Neuronal stem cell (in vitro differentiated cells): Measurements from ENCODE around the gene FLRT3.

Experiments
- DNase-seq: peaks from one replicate; pipeline ENCODE4 v3.0.0-alpha.2; 2013; ENCODE audit warnings: low spot score
- H2AFZ ChIP-seq: one replicate; pipeline ENCODE4 v1.6.1; 2013; ENCODE audit warnings: mild to moderate bottlenecking, low read length, inconsistent platforms
- H2AK5ac ChIP-seq: 2 replicates; pipeline ENCODE4 v1.6.1; 2013; ENCODE audit warnings: low read depth, mild to moderate bottlenecking, inconsistent platforms, low read length, moderate library complexity, mixed read lengths
- H2BK120ac ChIP-seq: 2 replicates; pipeline ENCODE4 v1.6.1; 2013; ENCODE audit warnings: low read depth, mild to moderate bottlenecking, inconsistent platforms, low read length, moderate library complexity, mixed read lengths
- H2BK12ac ChIP-seq: one replicate; pipeline ENCODE4 v1.6.1; 2013; ENCODE audit warnings: low read length, inconsistent platforms
- H2BK15ac ChIP-seq: 2 replicates; pipeline ENCODE4 v1.6.1; 2013; ENCODE audit warnings: mild to moderate bottlenecking, low read length, inconsistent platforms, mixed read lengths
- H2BK5ac ChIP-seq: one replicate; pipeline ENCODE4 v1.6.1; 2013; ENCODE audit warnings: inconsistent platforms, mild to moderate bottlenecking, low read length, moderate library complexity
- H3K14ac ChIP-seq: one replicate; pipeline ENCODE4 v1.6.1; 2013; ENCODE audit warnings: low read length, inconsistent platforms
- H3K18ac ChIP-seq: 2 replicates; pipeline ENCODE4 v1.6.1; 2013; ENCODE audit warnings: low read length, inconsistent platforms
- H3K23ac ChIP-seq: 2 replicates; pipeline ENCODE4 v1.6.1; 2013; ENCODE audit warnings: low read depth, mild to moderate bottlenecking, mixed read lengths, low read length, inconsistent platforms; ENCODE audit not compliant: poor library complexity
- H3K27ac ChIP-seq: replicated peaks from 3 replicates; pipeline ENCODE4 v1.5.1; 2013; ENCODE audit warnings: low read length, inconsistent platforms
- H3K27me3 ChIP-seq, 3 experiments: 2 replicates each; pipeline ENCODE4 v1.6.1; 2013; ENCODE audit warnings: low read length in 3 of 3, mild to moderate bottlenecking in 2 of 3, inconsistent platforms in 1 of 3, low read depth in 1 of 3, mixed read lengths in 1 of 3, moderate library complexity in 1 of 3; ENCODE audit not compliant: control insufficient read depth in 3 of 3, insufficient read depth in 3 of 3
- H3K36me3 ChIP-seq, 2 donors: replicated peaks in 1 of 2; 2 replicates each; pipeline ENCODE4 v1.6.1; 2013; ENCODE audit warnings: low read length in 2 of 2; ENCODE audit not compliant: control insufficient read depth in 2 of 2, insufficient read depth in 2 of 2
- H3K4ac ChIP-seq: 2 replicates; pipeline ENCODE4 v1.6.1; 2013; ENCODE audit warnings: inconsistent platforms, mild to moderate bottlenecking, low read length, moderate library complexity
- H3K4me1 ChIP-seq, 2 donors: 1 replicate in 1 of 2; 2 replicates in 1 of 2; pipeline ENCODE4 v1.6.1; 2013; ENCODE audit warnings: low read length in 2 of 2, low read depth in 1 of 2; ENCODE audit not compliant: control insufficient read depth in 2 of 2, insufficient read depth in 1 of 2
- H3K4me2 ChIP-seq: one replicate; pipeline ENCODE4 v1.6.1; 2013; ENCODE audit warnings: mild to moderate bottlenecking, low read length, inconsistent platforms; ENCODE audit not compliant: insufficient read depth, poor library complexity, severe bottlenecking
- H3K4me3 ChIP-seq, 2 donors: 2 replicates each; pipeline ENCODE4 v1.5.1; 2013; ENCODE audit warnings: low read length in 2 of 2, mild to moderate bottlenecking in 2 of 2, inconsistent platforms in 1 of 2, moderate library complexity in 1 of 2
- H3K79me1 ChIP-seq: one replicate; pipeline ENCODE4 v1.6.1; 2013; ENCODE audit warnings: low read depth, mild to moderate bottlenecking, inconsistent platforms, low read length, moderate library complexity
- H3K9ac ChIP-seq: one replicate; pipeline ENCODE4 v1.6.1; 2013; ENCODE audit warnings: mild to moderate bottlenecking, low read depth, low read length, inconsistent platforms; ENCODE audit not compliant: poor library complexity
- H3K9me3 ChIP-seq, 2 donors: replicated peaks in 1 of 2; 2 replicates each; pipeline versions ENCODE3 to v1.6.1; 2013; ENCODE audit warnings: low read length in 2 of 2, mild to moderate bottlenecking in 2 of 2, inconsistent platforms in 1 of 2, low read depth in 1 of 2, mixed read lengths in 1 of 2, moderate library complexity in 1 of 2; ENCODE audit not compliant: control insufficient read depth in 2 of 2, insufficient read depth in 1 of 2
- H4K8ac ChIP-seq: one replicate; pipeline ENCODE4 v1.6.1; 2013; ENCODE audit warnings: low read depth, mild to moderate bottlenecking, inconsistent platforms, low read length, moderate library complexity
- H4K91ac ChIP-seq: one replicate; pipeline ENCODE4 v1.6.1; 2013; ENCODE audit warnings: low read length, low read depth, mild to moderate bottlenecking, inconsistent platforms; ENCODE audit not compliant: poor library complexity
- WGBS, 2 donors: extraction: QIAGEN DNeasy Blood & Tissue Kit; methylation state at CpG; one replicate each; pipeline ENCODE4 v1.1.7; 2013; ENCODE audit warnings: missing lambda C conversion rate in 2 of 2, mixed read lengths in 1 of 2; ENCODE audit not compliant: insufficient read length in 2 of 2, insufficient replicate concordance in 1 of 2; ENCODE audit errors: extremely low coverage in 2 of 2; 5-methylcytosine and 5-hydroxymethylcytosine counted together

FLRT3 gene

GRCh38 chr20:14303106-14303505 is 34.3 kb downstream of the FLRT3 start:
- no peak overlapping the region for H2BK12ac ChIP-seq
- no peak overlapping the region for H3K23ac ChIP-seq
- WGBS, 2 donors: no CpG with 5 or more reads among the region's 6 CpGs
- peaks cover 0 to 85% (median 0%) of the 10 kb centered on the region in 3 experiments for H3K27me3 ChIP-seq
- H3K79me1 ChIP-seq: no peaks in the 10 kb centered on the region
- no peak overlapping the region for H2BK5ac ChIP-seq
- DNase-seq: no peak
- H4K91ac ChIP-seq: no peak overlapping the region
- peaks cover 0 to 8% of the 10 kb centered on the region in 2 donors for H3K4me1 ChIP-seq
- H3K27ac ChIP-seq: no peak overlapping the region
- no peak overlapping the region for H3K18ac ChIP-seq
- no peak overlapping the region for H2BK15ac ChIP-seq
- peaks cover 0 to 12% of the 10 kb centered on the region in 2 donors for H3K9me3 ChIP-seq
- H3K9ac ChIP-seq: no peak overlapping the region
- no peak overlapping the region for H3K4ac ChIP-seq
- no peak overlapping the region for H2BK120ac ChIP-seq
- H3K4me2 ChIP-seq: no peak overlapping the region
- H3K4me3 ChIP-seq: no peak overlapping the region
- H3K36me3 ChIP-seq: no peaks in the 10 kb centered on the region
- H4K8ac ChIP-seq: no peak overlapping the region
- no peak overlapping the region for H3K14ac ChIP-seq
- no peak overlapping the region for H2AK5ac ChIP-seq
- no peak overlapping the region for H2AFZ ChIP-seq

GRCh38 chr20:14299831-14300230 is 37.6 kb downstream of the FLRT3 start:
- DNase-seq: no peak
- Histone ChIP-seq H2BK12ac (no peak overlapping the region), H3K4me2 (no peak overlapping the region), H3K36me3 (no peaks in the 10 kb centered on the region), H2BK15ac (no peak overlapping the region), H2BK120ac (no peak overlapping the region), H4K8ac (no peak overlapping the region), H4K91ac (no peak overlapping the region), H2AFZ (no peak overlapping the region), H3K4me1 (peaks cover 0 to 11% of the 10 kb centered on the region in 2 donors), H3K79me1 (no peaks in the 10 kb centered on the region), H3K14ac (no peak overlapping the region), H3K9me3 (peaks cover 0 to 19% of the 10 kb centered on the region in 2 donors), H3K18ac (no peak overlapping the region), H2BK5ac (no peak overlapping the region), H2AK5ac (no peak overlapping the region), H3K27ac (no peak overlapping the region), H3K9ac (no peak overlapping the region), H3K23ac (no peak overlapping the region), H3K4me3 (no peak overlapping the region), H3K27me3 (peaks cover 0 to 85% (median 0%) of the 10 kb centered on the region in 3 experiments), H3K4ac (no peak overlapping the region)
- no CpG with 5 or more reads among the region's 4 CpGs for WGBS, 2 donors

GRCh38 chr20:14295770-14296309 is 41.6 kb downstream of the FLRT3 start:
- H2BK120ac ChIP-seq: no peak overlapping the region
- H3K79me1 ChIP-seq: no peaks in the 10 kb centered on the region
- H2BK15ac ChIP-seq: no peak overlapping the region
- peaks cover 0 to 3% of the 10 kb centered on the region in 2 donors for H3K4me1 ChIP-seq
- H3K9ac ChIP-seq: no peak overlapping the region
- no peaks in the 10 kb centered on the region for H3K36me3 ChIP-seq
- H3K4me2 ChIP-seq: no peak overlapping the region
- no peak overlapping the region for H4K8ac ChIP-seq
- no peak overlapping the region for H3K27ac ChIP-seq
- H3K18ac ChIP-seq: no peak overlapping the region
- no CpG with 5 or more reads among the region's 3 CpGs for WGBS, 2 donors
- H2BK5ac ChIP-seq: no peak overlapping the region
- no peak overlapping the region for H3K4me3 ChIP-seq
- no peak overlapping the region for H3K14ac ChIP-seq
- H4K91ac ChIP-seq: no peak overlapping the region
- no peak overlapping the region for H2AK5ac ChIP-seq
- H3K4ac ChIP-seq: no peak overlapping the region
- H3K23ac ChIP-seq: no peak overlapping the region
- peaks cover 0 to 10% of the 10 kb centered on the region in 2 donors for H3K9me3 ChIP-seq
- no peak for DNase-seq
- no peak overlapping the region for H2BK12ac ChIP-seq
- peaks cover 0 to 90% (median 0%) of the 10 kb centered on the region in 3 experiments for H3K27me3 ChIP-seq
- H2AFZ ChIP-seq: no peak overlapping the region

GRCh38 chr20:14295238-14295637 is 42.2 kb downstream of the FLRT3 start:
- H3K4ac ChIP-seq: no peak overlapping the region
- no peak overlapping the region for H2BK120ac ChIP-seq
- no peak overlapping the region for H2BK15ac ChIP-seq
- H3K18ac ChIP-seq: no peak overlapping the region
- DNase-seq: no peak
- peaks cover 0 to 3% of the 10 kb centered on the region in 2 donors for H3K4me1 ChIP-seq
- H2BK5ac ChIP-seq: no peak overlapping the region
- no peak overlapping the region for H3K4me3 ChIP-seq
- peaks cover 0 to 87% (median 0%) of the 10 kb centered on the region in 3 experiments for H3K27me3 ChIP-seq
- no peak overlapping the region for H3K4me2 ChIP-seq
- no peak overlapping the region for H4K91ac ChIP-seq
- H2AK5ac ChIP-seq: no peak overlapping the region
- H3K36me3 ChIP-seq: no peaks in the 10 kb centered on the region
- H3K14ac ChIP-seq: no peak overlapping the region
- no peak overlapping the region for H3K27ac ChIP-seq
- no CpG with 5 or more reads among the region's 2 CpGs for WGBS, 2 donors
- no peak overlapping the region for H2BK12ac ChIP-seq
- no peak overlapping the region for H4K8ac ChIP-seq
- H2AFZ ChIP-seq: no peak overlapping the region
- H3K23ac ChIP-seq: no peak overlapping the region
- H3K9me3 ChIP-seq: peaks cover 0 to 7% of the 10 kb centered on the region in 2 donors
- H3K79me1 ChIP-seq: no peaks in the 10 kb centered on the region
- H3K9ac ChIP-seq: no peak overlapping the region
